PC-3 (cell line): Measurements from ENCODE around the gene HERC3. TPM values are rescaled to one million over a fixed set of nuclear protein-coding genes. Genes with fewer than 3 reads are reported as not detected.

ENCODE experiments used
- ATAC-seq: fragments of 200-7000 bp; cut with Tn5 transposase; 2 replicates; pipeline ENCODE4 v1.9.1; 2020; ENCODE audit warnings: mild to moderate bottlenecking, moderate library complexity
- BruUV-seq: library from RNA; stranded (reverse); fragments of 400-500 nt; replicated peaks from 2 replicates; lab custom pipeline; 2021; lab: Mats Ljungman, UMichigan
- CTCF ChIA-PET: fragments of 300-600 bp; sonication (Branson Sonifier 250); formaldehyde crosslinking; loops from one replicate; lab custom pipeline; 2022; ENCODE audit warnings: antibody characterized with exemption; lab: Charles Lee
- POLR2A ChIA-PET: fragments of 300-600 bp; sonication (Branson Sonifier 250); formaldehyde crosslinking; loops from one replicate; lab custom pipeline; 2022; ENCODE audit warnings: antibody characterized with exemption; ENCODE audit not compliant: unreplicated experiment; lab: Charles Lee
- DNase-seq: peaks from one replicate; pipeline ENCODE4 v3.0.0-alpha.2; 2015
- H2AFZ ChIP-seq: fragments of 300-600 bp; sonication (generic); 2 replicates; pipeline ENCODE4 v1.6.0; 2016; ENCODE audit warnings: antibody characterized with exemption, low read length
- H3F3A ChIP-seq: fragments of 300-600 bp; sonication (generic); one replicate; pipeline ENCODE4 v1.6.0; 2017; ENCODE audit warnings: antibody characterized with exemption, low read length, control low read depth, mild to moderate bottlenecking; ENCODE audit not compliant: unreplicated experiment
- H3K27ac ChIP-seq: fragments of 300-600 bp; sonication (generic); 2 replicates; pipeline ENCODE4 v1.5.1; 2016; ENCODE audit warnings: mild to moderate bottlenecking, low read length
- H3K27me3 ChIP-seq: fragments of 300-600 bp; sonication (generic); 2 replicates; pipeline ENCODE4 v1.6.1; 2016; ENCODE audit warnings: low read length, mixed read lengths
- H3K36me3 ChIP-seq: fragments of 300-600 bp; sonication (generic); 2 replicates; pipeline ENCODE4 v1.6.1; 2016; ENCODE audit warnings: low read depth, mixed run types, low read length, mixed read lengths
- H3K4me1 ChIP-seq: fragments of 300-600 bp; sonication (generic); 2 replicates; pipeline ENCODE4 v1.5.1; 2016; ENCODE audit warnings: low read length; ENCODE audit not compliant: insufficient read depth
- H3K4me2 ChIP-seq: fragments of 300-600 bp; sonication (generic); 2 replicates; pipeline ENCODE4 v1.6.0; 2016; ENCODE audit warnings: low read length
- H3K4me3 ChIP-seq: fragments of 300-600 bp; sonication (generic); 2 replicates; pipeline ENCODE4 v1.5.1; 2016; ENCODE audit warnings: mild to moderate bottlenecking, low read length, mixed read lengths
- H3K79me2 ChIP-seq: fragments of 300-600 bp; sonication (generic); 2 replicates; pipeline ENCODE4 v1.6.1; 2017; ENCODE audit warnings: low read length, mixed read lengths
- H3K9ac ChIP-seq: fragments of 300-600 bp; sonication (generic); 2 replicates; pipeline ENCODE4 v1.6.0; 2016; ENCODE audit warnings: mild to moderate bottlenecking, low read length
- H3K9me2 ChIP-seq: fragments of 300-600 bp; sonication (generic); replicated peaks from 2 replicates; pipeline ENCODE4 v1.6.1; 2016; ENCODE audit warnings: mixed run types, low read length, mixed read lengths
- H3K9me3 ChIP-seq: fragments of 300-600 bp; sonication (generic); 2 replicates; pipeline ENCODE4 v1.6.1; 2016; ENCODE audit warnings: low read length, mixed read lengths
- H4K20me1 ChIP-seq: fragments of 300-600 bp; sonication (generic); 2 replicates; pipeline ENCODE4 v1.6.1; 2016; ENCODE audit warnings: low read length, mixed read lengths
- CTCF ChIP-seq: fragments of 300-600 bp; sonication (generic); conservative IDR thresholded peaks from 2 replicates; pipeline ENCODE4 v1.5.1; 2017; ENCODE audit warnings: antibody characterized with exemption, low read depth, mild to moderate bottlenecking, low read length
- EZH2 ChIP-seq: fragments of 300-600 bp; sonication (generic); IDR thresholded peaks from one replicate; pipeline ENCODE4 v1.6.1; 2017; ENCODE audit warnings: antibody characterized with exemption, mild to moderate bottlenecking, low read length; ENCODE audit not compliant: unreplicated experiment
- EZH2phosphoT487 ChIP-seq: fragments of 300-600 bp; sonication (generic); IDR thresholded peaks from 2 replicates; pipeline ENCODE4 v1.6.1; 2018; ENCODE audit warnings: mild to moderate bottlenecking, antibody characterized with exemption, low read length, borderline replicate concordance
- intact Hi-C: fragments of 100-400 bp; cut with micrococcal nuclease; formaldehyde crosslinking; loops from 2 replicates; pipeline ENCODE4 v1.9.0; 2023
- total RNA-seq: library from RNA; depleted of rRNA; stranded (reverse); fragments of >200 nt; gene quantifications from 2 replicates; pipeline ENCODE4 v1.2.3, GENCODE V29; 2014

Gene HERC3
- total RNA-seq, 1 experiment from 2014 or later = 5.2 TPM

GRCh38 chr4:88742561-88742960 is 150.3 kb downstream of the HERC3 start:
- BruUV-seq = no TSS peak
- H3K27ac ChIP-seq = no peak overlapping the region
- no peak overlapping the region for H3K4me3 ChIP-seq
- no peaks in the 10 kb centered on the region for H3K4me1 ChIP-seq
- DNase-seq = no peak
- H3K79me2 ChIP-seq = no peaks in the 10 kb centered on the region
- no peak overlapping the region for H3K4me2 ChIP-seq
- H3K9me3 ChIP-seq = no peaks in the 10 kb centered on the region
- ChIA-PET POLR2A (no interaction called here), CTCF (no interaction called here)
- intact Hi-C loops = no loop called here
- H4K20me1 ChIP-seq = no peaks in the 10 kb centered on the region
- no peak overlapping the region for H2AFZ ChIP-seq
- no peak for ATAC-seq
- no peaks in the 10 kb centered on the region for H3F3A ChIP-seq
- H3K27me3 ChIP-seq = no peaks in the 10 kb centered on the region
- no peak overlapping the region for H3K9ac ChIP-seq
- TF ChIP-seq CTCF = no peak
- TF ChIP-seq EZH2 = no peak
- TF ChIP-seq EZH2phosphoT487 = no peak
- H3K36me3 ChIP-seq = peaks cover 7% of the 10 kb centered on the region; the same call in 1 of the 2 replicates
- H3K9me2 ChIP-seq = no peaks in the 10 kb centered on the region

GRCh38 chr4:88743696-88744095 is 151.4 kb downstream of the HERC3 start:
- BruUV-seq = no TSS peak
- Histone ChIP-seq H3K36me3 (peaks cover 5% of the 10 kb centered on the region; the same call in 1 of the 2 replicates), H3K27me3 (no peaks in the 10 kb centered on the region), H3K9me2 (no peaks in the 10 kb centered on the region), H3K4me2 (no peak overlapping the region), H3F3A (no peaks in the 10 kb centered on the region), H3K27ac (no peak overlapping the region), H2AFZ (no peak overlapping the region), H3K79me2 (no peaks in the 10 kb centered on the region), H3K4me1 (no peaks in the 10 kb centered on the region), H4K20me1 (no peaks in the 10 kb centered on the region), H3K4me3 (no peak overlapping the region), H3K9ac (no peak overlapping the region), H3K9me3 (no peaks in the 10 kb centered on the region)
- DNase-seq = no peak
- POLR2A ChIA-PET = no interaction called here
- TF ChIP-seq EZH2phosphoT487 (no peak), EZH2 (no peak), CTCF (no peak)
- CTCF ChIA-PET = no interaction called here
- intact Hi-C loops = no loop called here
- ATAC-seq = no peak

GRCh38 chr4:88744609-88745008 is 152.3 kb downstream of the HERC3 start:
- CTCF ChIA-PET = no interaction called here
- BruUV-seq = no TSS peak

More at GRCh38 chr4:88744609-88745008, 152.3 kb downstream of the HERC3 start:
- intact Hi-C loops = no loop called here
- ATAC-seq (no peak), DNase-seq (no peak)
- Histone ChIP-seq H3K9me2 (no peaks in the 10 kb centered on the region), H3K9ac (no peak overlapping the region), H3K79me2 (no peaks in the 10 kb centered on the region), H3K36me3 (peaks cover 6% of the 10 kb centered on the region; the same call in 1 of the 2 replicates), H3K4me1 (no peaks in the 10 kb centered on the region), H3K4me2 (no peak overlapping the region), H3K4me3 (no peak overlapping the region), H3F3A (no peaks in the 10 kb centered on the region), H2AFZ (no peak overlapping the region), H4K20me1 (no peaks in the 10 kb centered on the region), H3K27ac (no peak overlapping the region), H3K9me3 (no peaks in the 10 kb centered on the region), H3K27me3 (no peaks in the 10 kb centered on the region)
- POLR2A ChIA-PET = no interaction called here
- TF ChIP-seq EZH2 = no peak
- no peak for TF ChIP-seq EZH2phosphoT487
- no peak for TF ChIP-seq CTCF
